Measurements from ENCODE around the gene OTUD6A.

DNA sequence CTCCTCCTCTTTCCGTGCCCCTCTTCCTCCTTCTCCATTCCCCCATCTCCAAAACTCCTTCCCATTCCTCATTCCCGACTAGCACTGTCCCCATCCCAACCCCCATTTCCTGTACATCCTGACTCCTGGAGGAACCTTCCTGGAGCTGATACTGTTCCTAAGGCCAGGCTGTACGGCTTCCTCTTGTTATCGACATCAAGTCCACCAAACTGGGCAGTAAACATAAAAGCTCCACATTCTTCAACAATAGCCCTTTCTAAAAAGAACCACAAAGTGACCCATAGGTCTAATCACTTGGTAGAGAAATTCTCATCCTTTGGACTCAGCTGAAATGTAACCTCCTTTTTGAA is 35.4 kb upstream of the OTUD6A start:
- TF ChIP-seq POLR2A (IDR thresholded peaks at IDR 0.05) (no peak), CTCF (IDR thresholded peaks at IDR 0.05 in 4 of 5, conservative IDR thresholded peaks at IDR 0.05 in 1 of 5) (no peak)

Data from gastrocnemius medialis (tissue), 4 donors.